PC-9 (cell line): ENCODE measurements around the gene GADD45G.

Source experiments
- EZH2 ChIP-seq: fragments of 200-600 bp; sonication (generic); IDR thresholded peaks from 2 replicates; pipeline ENCODE4 v1.8.0; 2017; ENCODE audit warnings: antibody characterized with exemption, low read depth
- TF ChIP-seq, protein P1 (sequence below): fragments of 200-600 bp; sonication (generic); conservative IDR thresholded peaks from 2 replicates; pipeline ENCODE4 v1.6.1; 2017; ENCODE audit warnings: mixed run types, antibody characterized with exemption, mild to moderate bottlenecking, moderate library complexity

DNA sequence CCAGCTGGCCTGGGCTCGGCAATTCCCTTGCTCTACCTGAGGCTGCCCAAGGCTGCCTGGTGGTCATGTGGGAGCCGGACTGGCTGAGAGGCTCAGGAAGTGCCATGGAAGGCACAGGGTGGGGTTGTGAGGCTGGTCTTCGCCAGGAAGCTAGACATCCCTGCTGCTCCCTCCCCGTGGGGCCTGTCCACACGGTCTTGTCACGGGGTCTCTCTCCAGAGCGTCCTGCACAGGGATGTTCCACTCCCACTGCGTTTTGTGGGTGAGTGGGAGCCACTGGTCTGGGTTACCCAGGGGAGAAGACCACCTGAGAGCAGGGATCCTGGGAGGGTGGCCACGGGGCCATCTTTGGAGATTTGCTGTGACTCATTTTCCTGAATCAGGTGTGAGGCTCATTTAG is 11.6 kb downstream of the GADD45G start:
- TF ChIP-seq, protein P1, sequence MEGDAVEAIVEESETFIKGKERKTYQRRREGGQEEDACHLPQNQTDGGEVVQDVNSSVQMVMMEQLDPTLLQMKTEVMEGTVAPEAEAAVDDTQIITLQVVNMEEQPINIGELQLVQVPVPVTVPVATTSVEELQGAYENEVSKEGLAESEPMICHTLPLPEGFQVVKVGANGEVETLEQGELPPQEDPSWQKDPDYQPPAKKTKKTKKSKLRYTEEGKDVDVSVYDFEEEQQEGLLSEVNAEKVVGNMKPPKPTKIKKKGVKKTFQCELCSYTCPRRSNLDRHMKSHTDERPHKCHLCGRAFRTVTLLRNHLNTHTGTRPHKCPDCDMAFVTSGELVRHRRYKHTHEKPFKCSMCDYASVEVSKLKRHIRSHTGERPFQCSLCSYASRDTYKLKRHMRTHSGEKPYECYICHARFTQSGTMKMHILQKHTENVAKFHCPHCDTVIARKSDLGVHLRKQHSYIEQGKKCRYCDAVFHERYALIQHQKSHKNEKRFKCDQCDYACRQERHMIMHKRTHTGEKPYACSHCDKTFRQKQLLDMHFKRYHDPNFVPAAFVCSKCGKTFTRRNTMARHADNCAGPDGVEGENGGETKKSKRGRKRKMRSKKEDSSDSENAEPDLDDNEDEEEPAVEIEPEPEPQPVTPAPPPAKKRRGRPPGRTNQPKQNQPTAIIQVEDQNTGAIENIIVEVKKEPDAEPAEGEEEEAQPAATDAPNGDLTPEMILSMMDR = no peak
- TF ChIP-seq EZH2 = no peak
